GM23248 (cell line): ENCODE results near the gene PLEKHB2.

ENCODE experiments used
- EZH2 ChIP-seq: fragments of 200-600 bp; sonication (generic); IDR thresholded peaks from 2 replicates; pipeline ENCODE4 v1.6.1; 2018; ENCODE audit warnings: antibody characterized with exemption, mild to moderate bottlenecking; ENCODE audit not compliant: insufficient read depth, poor library complexity, severe bottlenecking
- EZH2phosphoT487 ChIP-seq: fragments of 200-600 bp; sonication (generic); IDR thresholded peaks from 2 replicates; pipeline ENCODE4 v1.6.1; 2018; ENCODE audit warnings: antibody characterized with exemption, moderate library complexity, mild to moderate bottlenecking, low read depth; ENCODE audit not compliant: insufficient read depth

DNA sequence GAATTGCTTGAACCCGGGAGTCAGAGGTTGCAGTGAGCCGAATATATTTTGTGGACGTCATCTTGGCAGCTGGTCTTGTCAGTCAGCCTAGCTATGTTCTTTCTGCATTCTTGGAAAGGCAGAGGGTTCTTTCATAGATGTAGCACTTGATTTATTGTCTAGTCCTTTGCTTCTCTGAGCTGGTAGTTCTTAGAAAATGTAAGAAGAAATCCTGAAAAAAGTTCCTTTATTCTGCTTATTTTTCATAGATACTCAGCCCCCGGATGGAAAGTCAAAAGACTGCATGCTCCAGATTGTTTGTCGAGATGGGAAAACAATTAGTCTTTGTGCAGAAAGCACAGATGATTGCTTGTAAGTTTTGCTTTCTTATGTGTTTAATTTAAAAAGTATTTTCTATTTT lies 21.3 kb downstream of the PLEKHB2 start:
- TF ChIP-seq EZH2 (no peak), EZH2phosphoT487 (no peak)
